Measurements from ENCODE around the gene TBC1D22A. TPM values are rescaled to one million over a fixed set of nuclear protein-coding genes. Genes with fewer than 3 reads are reported as not detected.
A peak's percentile ranks its signal among the peaks of the same experiment; 100 is the strongest.

Gene TBC1D22A
- total and polyA plus RNA-seq, 2 experiments from 2014 or later = 9.6 to 13.3 TPM

DNA sequence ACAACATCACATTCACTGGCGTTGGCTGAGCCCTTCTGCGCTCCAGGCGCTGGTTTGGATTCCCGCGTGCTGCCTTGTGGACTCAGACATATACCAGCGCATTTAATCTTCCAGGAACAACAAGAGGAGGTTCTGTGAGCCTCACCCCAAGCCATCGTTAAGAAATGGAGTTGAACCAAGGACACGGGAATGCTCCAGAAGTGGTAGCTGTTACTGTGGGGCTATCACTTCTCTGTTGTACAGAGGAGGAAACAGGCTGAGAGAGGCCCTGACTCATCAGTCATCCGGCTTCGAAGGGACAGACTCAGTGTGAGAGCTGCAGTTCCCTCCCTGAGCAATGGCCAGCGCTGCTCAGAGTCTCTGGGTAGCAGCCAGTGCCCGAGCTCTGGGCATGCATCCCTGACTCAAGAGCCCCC lies 291.3 kb downstream of the TBC1D22A start (continued):
- TF ChIP-seq, protein P1, sequence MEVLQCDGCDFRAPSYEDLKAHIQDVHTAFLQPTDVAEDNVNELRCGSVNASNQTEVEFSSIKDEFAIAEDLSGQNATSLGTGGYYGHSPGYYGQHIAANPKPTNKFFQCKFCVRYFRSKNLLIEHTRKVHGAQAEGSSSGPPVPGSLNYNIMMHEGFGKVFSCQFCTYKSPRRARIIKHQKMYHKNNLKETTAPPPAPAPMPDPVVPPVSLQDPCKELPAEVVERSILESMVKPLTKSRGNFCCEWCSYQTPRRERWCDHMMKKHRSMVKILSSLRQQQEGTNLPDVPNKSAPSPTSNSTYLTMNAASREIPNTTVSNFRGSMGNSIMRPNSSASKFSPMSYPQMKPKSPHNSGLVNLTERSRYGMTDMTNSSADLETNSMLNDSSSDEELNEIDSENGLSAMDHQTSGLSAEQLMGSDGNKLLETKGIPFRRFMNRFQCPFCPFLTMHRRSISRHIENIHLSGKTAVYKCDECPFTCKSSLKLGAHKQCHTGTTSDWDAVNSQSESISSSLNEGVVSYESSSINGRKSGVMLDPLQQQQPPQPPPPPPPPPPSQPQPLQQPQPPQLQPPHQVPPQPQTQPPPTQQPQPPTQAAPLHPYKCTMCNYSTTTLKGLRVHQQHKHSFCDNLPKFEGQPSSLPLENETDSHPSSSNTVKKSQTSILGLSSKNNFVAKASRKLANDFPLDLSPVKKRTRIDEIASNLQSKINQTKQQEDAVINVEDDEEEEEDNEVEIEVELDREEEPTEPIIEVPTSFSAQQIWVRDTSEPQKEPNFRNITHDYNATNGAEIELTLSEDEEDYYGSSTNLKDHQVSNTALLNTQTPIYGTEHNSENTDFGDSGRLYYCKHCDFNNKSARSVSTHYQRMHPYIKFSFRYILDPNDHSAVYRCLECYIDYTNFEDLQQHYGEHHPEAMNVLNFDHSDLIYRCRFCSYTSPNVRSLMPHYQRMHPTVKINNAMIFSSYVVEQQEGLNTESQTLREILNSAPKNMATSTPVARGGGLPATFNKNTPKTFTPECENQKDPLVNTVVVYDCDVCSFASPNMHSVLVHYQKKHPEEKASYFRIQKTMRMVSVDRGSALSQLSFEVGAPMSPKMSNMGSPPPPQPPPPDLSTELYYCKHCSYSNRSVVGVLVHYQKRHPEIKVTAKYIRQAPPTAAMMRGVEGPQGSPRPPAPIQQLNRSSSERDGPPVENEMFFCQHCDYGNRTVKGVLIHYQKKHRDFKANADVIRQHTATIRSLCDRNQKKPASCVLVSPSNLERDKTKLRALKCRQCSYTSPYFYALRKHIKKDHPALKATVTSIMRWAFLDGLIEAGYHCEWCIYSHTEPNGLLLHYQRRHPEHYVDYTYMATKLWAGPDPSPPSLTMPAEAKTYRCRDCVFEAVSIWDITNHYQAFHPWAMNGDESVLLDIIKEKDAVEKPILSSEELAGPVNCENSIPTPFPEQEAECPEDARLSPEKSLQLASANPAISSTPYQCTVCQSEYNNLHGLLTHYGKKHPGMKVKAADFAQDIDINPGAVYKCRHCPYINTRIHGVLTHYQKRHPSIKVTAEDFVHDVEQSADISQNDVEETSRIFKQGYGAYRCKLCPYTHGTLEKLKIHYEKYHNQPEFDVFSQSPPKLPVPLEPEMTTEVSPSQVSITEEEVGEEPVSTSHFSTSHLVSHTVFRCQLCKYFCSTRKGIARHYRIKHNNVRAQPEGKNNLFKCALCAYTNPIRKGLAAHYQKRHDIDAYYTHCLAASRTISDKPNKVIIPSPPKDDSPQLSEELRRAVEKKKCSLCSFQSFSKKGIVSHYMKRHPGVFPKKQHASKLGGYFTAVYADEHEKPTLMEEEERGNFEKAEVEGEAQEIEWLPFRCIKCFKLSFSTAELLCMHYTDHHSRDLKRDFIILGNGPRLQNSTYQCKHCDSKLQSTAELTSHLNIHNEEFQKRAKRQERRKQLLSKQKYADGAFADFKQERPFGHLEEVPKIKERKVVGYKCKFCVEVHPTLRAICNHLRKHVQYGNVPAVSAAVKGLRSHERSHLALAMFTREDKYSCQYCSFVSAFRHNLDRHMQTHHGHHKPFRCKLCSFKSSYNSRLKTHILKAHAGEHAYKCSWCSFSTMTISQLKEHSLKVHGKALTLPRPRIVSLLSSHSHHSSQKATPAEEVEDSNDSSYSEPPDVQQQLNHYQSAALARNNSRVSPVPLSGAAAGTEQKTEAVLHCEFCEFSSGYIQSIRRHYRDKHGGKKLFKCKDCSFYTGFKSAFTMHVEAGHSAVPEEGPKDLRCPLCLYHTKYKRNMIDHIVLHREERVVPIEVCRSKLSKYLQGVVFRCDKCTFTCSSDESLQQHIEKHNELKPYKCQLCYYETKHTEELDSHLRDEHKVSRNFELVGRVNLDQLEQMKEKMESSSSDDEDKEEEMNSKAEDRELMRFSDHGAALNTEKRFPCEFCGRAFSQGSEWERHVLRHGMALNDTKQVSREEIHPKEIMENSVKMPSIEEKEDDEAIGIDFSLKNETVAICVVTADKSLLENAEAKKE (CRISPR knock-in tag; IDR thresholded peaks at IDR 0.05) = no peak

DNA sequence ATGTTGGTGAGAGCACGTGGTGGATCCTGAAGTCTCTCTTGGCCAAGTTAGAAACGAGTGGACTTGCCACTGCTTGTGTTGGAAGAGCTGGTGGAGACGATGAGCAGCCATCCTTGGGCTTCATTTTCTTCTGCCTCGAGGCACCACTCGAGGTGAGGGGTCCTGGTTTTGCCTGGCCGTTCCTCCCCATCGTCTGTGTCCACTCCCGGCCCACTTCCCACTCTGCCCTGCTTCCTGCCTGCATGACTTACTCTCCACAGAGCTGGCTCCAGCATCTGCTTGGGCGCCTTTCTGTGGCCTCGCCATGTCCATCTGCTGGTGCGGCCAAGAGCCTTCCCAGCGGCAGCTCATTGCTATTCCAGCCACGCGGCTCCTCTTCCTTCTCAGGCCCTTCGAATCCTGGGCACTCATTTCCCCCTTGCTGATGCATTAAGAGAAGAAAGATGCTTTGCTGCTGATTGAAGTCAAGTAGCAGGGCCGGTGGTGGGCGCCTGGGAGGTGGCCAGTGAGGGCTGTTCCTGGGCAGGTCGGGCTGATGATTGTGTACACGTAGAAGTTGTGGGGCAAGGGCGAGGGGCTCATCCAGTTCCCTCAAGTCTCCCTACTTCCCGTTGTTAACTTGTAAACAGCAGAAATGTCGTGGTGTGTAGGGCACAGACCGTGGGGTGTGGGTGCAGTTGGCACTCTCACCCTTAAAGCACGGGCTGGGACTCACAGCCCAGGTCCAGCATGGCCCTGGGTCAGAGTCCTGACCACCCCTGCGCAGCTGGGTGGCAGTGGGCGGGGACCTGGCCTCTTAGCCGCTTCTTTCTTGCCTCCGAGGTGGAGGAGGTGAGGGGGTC lies 292.0 kb downstream of the TBC1D22A start:
- DNase-seq (ENCODE audit: low spot score) = no peak

More for the DNA sequence above, 292.0 kb downstream of the TBC1D22A start:
- H3K36me3 Mint-ChIP-seq (ENCODE audit: low read depth) = no peaks in the 10 kb centered on the region; the same call in 1 of the 3 replicates
- H3K27ac ChIP-seq (ENCODE audit: low read depth) = no peak overlapping the region
- H3K79me2 ChIP-seq (replicated peaks; ENCODE audit: insufficient read depth) = no peaks in the 10 kb centered on the region
- peaks cover 22% of the 10 kb centered on the region for H3K4me1 Mint-ChIP-seq
- H3K36me3 ChIP-seq (ENCODE audit: insufficient read depth) = no peaks in the 10 kb centered on the region
- no peak overlapping the region for H3K4me2 ChIP-seq
- ATAC-seq = no peak
- H4K20me1 ChIP-seq (replicated peaks; ENCODE audit: insufficient read depth) = no peaks in the 10 kb centered on the region
- no peak overlapping the region for H3K4me3 ChIP-seq
- no peaks in the 10 kb centered on the region for H3K27me3 ChIP-seq (ENCODE audit: insufficient read depth)
- no peak for TF ChIP-seq EZH2 (IDR thresholded peaks at IDR 0.05; ENCODE audit: low read depth, unreplicated experiment)
- TF ChIP-seq NANOG (IDR thresholded peaks at IDR 0.05; ENCODE audit: borderline replicate concordance) = no peak
- TF ChIP-seq CREB1 (CRISPR knock-in tag; IDR thresholded peaks at IDR 0.05; ENCODE audit: low read depth) = no peak
- no peak for TF ChIP-seq ZNF114 (CRISPR knock-in tag; IDR thresholded peaks at IDR 0.05)
- TF ChIP-seq POLR2AphosphoS5 (IDR thresholded peaks at IDR 0.05; ENCODE audit: low read depth) = no peak
- TF ChIP-seq, protein P2, sequence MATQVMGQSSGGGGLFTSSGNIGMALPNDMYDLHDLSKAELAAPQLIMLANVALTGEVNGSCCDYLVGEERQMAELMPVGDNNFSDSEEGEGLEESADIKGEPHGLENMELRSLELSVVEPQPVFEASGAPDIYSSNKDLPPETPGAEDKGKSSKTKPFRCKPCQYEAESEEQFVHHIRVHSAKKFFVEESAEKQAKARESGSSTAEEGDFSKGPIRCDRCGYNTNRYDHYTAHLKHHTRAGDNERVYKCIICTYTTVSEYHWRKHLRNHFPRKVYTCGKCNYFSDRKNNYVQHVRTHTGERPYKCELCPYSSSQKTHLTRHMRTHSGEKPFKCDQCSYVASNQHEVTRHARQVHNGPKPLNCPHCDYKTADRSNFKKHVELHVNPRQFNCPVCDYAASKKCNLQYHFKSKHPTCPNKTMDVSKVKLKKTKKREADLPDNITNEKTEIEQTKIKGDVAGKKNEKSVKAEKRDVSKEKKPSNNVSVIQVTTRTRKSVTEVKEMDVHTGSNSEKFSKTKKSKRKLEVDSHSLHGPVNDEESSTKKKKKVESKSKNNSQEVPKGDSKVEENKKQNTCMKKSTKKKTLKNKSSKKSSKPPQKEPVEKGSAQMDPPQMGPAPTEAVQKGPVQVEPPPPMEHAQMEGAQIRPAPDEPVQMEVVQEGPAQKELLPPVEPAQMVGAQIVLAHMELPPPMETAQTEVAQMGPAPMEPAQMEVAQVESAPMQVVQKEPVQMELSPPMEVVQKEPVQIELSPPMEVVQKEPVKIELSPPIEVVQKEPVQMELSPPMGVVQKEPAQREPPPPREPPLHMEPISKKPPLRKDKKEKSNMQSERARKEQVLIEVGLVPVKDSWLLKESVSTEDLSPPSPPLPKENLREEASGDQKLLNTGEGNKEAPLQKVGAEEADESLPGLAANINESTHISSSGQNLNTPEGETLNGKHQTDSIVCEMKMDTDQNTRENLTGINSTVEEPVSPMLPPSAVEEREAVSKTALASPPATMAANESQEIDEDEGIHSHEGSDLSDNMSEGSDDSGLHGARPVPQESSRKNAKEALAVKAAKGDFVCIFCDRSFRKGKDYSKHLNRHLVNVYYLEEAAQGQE (IDR thresholded peaks at IDR 0.05; ENCODE audit: unreplicated experiment) = no peak
- TF ChIP-seq ZNF331 (CRISPR knock-in tag; IDR thresholded peaks at IDR 0.05; ENCODE audit: low read depth) = no peak
- TF ChIP-seq, protein P3, sequence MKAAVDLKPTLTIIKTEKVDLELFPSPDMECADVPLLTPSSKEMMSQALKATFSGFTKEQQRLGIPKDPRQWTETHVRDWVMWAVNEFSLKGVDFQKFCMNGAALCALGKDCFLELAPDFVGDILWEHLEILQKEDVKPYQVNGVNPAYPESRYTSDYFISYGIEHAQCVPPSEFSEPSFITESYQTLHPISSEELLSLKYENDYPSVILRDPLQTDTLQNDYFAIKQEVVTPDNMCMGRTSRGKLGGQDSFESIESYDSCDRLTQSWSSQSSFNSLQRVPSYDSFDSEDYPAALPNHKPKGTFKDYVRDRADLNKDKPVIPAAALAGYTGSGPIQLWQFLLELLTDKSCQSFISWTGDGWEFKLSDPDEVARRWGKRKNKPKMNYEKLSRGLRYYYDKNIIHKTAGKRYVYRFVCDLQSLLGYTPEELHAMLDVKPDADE (IDR thresholded peaks at IDR 0.05) = no peak
- TF ChIP-seq, protein P4, sequence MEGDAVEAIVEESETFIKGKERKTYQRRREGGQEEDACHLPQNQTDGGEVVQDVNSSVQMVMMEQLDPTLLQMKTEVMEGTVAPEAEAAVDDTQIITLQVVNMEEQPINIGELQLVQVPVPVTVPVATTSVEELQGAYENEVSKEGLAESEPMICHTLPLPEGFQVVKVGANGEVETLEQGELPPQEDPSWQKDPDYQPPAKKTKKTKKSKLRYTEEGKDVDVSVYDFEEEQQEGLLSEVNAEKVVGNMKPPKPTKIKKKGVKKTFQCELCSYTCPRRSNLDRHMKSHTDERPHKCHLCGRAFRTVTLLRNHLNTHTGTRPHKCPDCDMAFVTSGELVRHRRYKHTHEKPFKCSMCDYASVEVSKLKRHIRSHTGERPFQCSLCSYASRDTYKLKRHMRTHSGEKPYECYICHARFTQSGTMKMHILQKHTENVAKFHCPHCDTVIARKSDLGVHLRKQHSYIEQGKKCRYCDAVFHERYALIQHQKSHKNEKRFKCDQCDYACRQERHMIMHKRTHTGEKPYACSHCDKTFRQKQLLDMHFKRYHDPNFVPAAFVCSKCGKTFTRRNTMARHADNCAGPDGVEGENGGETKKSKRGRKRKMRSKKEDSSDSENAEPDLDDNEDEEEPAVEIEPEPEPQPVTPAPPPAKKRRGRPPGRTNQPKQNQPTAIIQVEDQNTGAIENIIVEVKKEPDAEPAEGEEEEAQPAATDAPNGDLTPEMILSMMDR (conservative IDR thresholded peaks at IDR 0.05; ENCODE audit: low read depth in 2 of 2) = no peak
- no peak overlapping the region for H2AFZ ChIP-seq
- no peaks in the 10 kb centered on the region for H3K4me1 ChIP-seq (ENCODE audit: insufficient read depth)
- no peaks in the 10 kb centered on the region for H3F3A ChIP-seq (replicated peaks; ENCODE audit: low read depth)
- no peaks in the 10 kb centered on the region for H3K9me3 Mint-ChIP-seq
- H3K4me3 Mint-ChIP-seq = no peak overlapping the region
- H3K27me3 Mint-ChIP-seq (ENCODE audit: insufficient read depth, low read depth, poor library complexity) = peaks cover 7% of the 10 kb centered on the region
- peak overlapping the region; percentile 73 for H3K27ac Mint-ChIP-seq
- no peaks in the 10 kb centered on the region for H3K9me2 ChIP-seq (ENCODE audit: insufficient read depth)
